Medulla oblongata (tissue), 1 donor: ENCODE measurements around the gene COL15A1.

ENCODE experiments used
- DNase-seq: peaks from one replicate; pipeline ENCODE4 v3.0.0-alpha.2; 2015; ENCODE audit errors: extremely low spot score

Gene COL15A1

GRCh38 chr9:99015448-99015847 lies 71.7 kb downstream of the COL15A1 start:
- no peak for DNase-seq

- DNase-seq, result no peak
Observed at GRCh38 chr9:99015890-99016289, 72.2 kb downstream of the COL15A1 start.

GRCh38 chr9:99016681-99017387 lies 73.1 kb downstream of the COL15A1 start:
- no peak for DNase-seq

GRCh38 chr9:99018653-99019052 lies 74.9 kb downstream of the COL15A1 start:
- DNase-seq, result no peak

- DNase-seq, result no peak
Observed at GRCh38 chr9:99019510-99020331, 76.0 kb downstream of the COL15A1 start.

GRCh38 chr9:99020786-99021436 lies 77.2 kb downstream of the COL15A1 start:
- DNase-seq, result no peak

- no peak for DNase-seq
Observed at GRCh38 chr9:99021512-99021911, 77.8 kb downstream of the COL15A1 start.

- no peak for DNase-seq
Observed at GRCh38 chr9:99023231-99023630, 79.5 kb downstream of the COL15A1 start.

- peak; percentile 27 for DNase-seq
Observed at GRCh38 chr9:99023831-99024230, 80.1 kb downstream of the COL15A1 start.

GRCh38 chr9:99024959-99025358 lies 81.3 kb downstream of the COL15A1 start:
- no peak for DNase-seq

GRCh38 chr9:99025616-99026270 lies 82.0 kb downstream of the COL15A1 start:
- DNase-seq, result no peak

GRCh38 chr9:99026271-99026955 lies 82.7 kb downstream of the COL15A1 start:
- no peak for DNase-seq

GRCh38 chr9:99026956-99027298 lies 83.2 kb downstream of the COL15A1 start:
- no peak for DNase-seq

GRCh38 chr9:99027443-99027842 lies 83.7 kb downstream of the COL15A1 start:
- DNase-seq, result no peak

GRCh38 chr9:99029083-99029645 lies 85.5 kb downstream of the COL15A1 start:
- DNase-seq, result no peak

- no peak for DNase-seq
Observed at GRCh38 chr9:99030092-99030511, 86.4 kb downstream of the COL15A1 start.

- DNase-seq, result no peak
Observed at GRCh38 chr9:99030610-99031109, 87.0 kb downstream of the COL15A1 start.

GRCh38 chr9:99031319-99031718 lies 87.6 kb downstream of the COL15A1 start:
- no peak for DNase-seq

GRCh38 chr9:99031994-99032393 lies 88.3 kb downstream of the COL15A1 start:
- no peak for DNase-seq

GRCh38 chr9:99034149-99034548 lies 90.4 kb downstream of the COL15A1 start:
- DNase-seq, result no peak

- DNase-seq, result no peak
Observed at GRCh38 chr9:99035313-99035712, 91.6 kb downstream of the COL15A1 start.
